H1 (cell line): ENCODE results near the gene ZNF283. TPM values are rescaled to one million over a fixed set of nuclear protein-coding genes. Genes with fewer than 3 reads are reported as not detected.

Experiments
- CTCF ChIA-PET: fragments of 300-600 bp; sonication (Branson Sonifier 250); formaldehyde crosslinking; loops from one replicate; lab custom pipeline; 2021; ENCODE audit not compliant: partially characterized antibody; lab: Charles Lee
- POLR2A ChIA-PET: fragments of 300-600 bp; sonication (Branson Sonifier 250); formaldehyde crosslinking; loops from one replicate; lab custom pipeline; 2021; ENCODE audit warnings: inconsistent platforms; ENCODE audit not compliant: partially characterized antibody; lab: Charles Lee
- DNase-seq, 2 experiments: peaks; one replicate each; pipeline versions ENCODE4 v3.0.0 to v3.0.0-alpha.2; 2010 to 2022; ENCODE audit warnings: low spot score in 2 of 2, low read depth in 1 of 2, mixed read lengths in 1 of 2
- FAIRE-seq: peaks from 2 replicates; lab custom pipeline; 2011; peaks lifted over from hg19 to GRCh38; lab: Jason Lieb, UNC
- H2AFZ ChIP-seq: 2 replicates; pipeline ENCODE4 v1.8.1; 2012; ENCODE audit warnings: low read length, inconsistent platforms
- H2AK5ac ChIP-seq: 2 replicates; pipeline ENCODE4 v1.6.1; 2013; ENCODE audit warnings: low read depth, low read length
- H2BK120ac ChIP-seq: replicated peaks from 2 replicates; pipeline ENCODE3; 2013; ENCODE audit warnings: low read depth, low read length, inconsistent platforms
- H2BK12ac ChIP-seq: 2 replicates; pipeline ENCODE4 v1.6.1; 2013; ENCODE audit warnings: low read depth, low read length
- H2BK15ac ChIP-seq: 2 replicates; pipeline ENCODE4 v1.6.1; 2013; ENCODE audit warnings: low read length
- H2BK20ac ChIP-seq: 2 replicates; pipeline ENCODE4 v1.6.1; 2013; ENCODE audit warnings: low read length
- H2BK5ac ChIP-seq: 2 replicates; pipeline ENCODE4 v1.6.1; 2013; ENCODE audit warnings: low read depth, low read length
- H3K14ac ChIP-seq: 2 replicates; pipeline ENCODE4 v1.6.1; 2013; ENCODE audit warnings: inconsistent platforms; ENCODE audit not compliant: insufficient read length
- H3K18ac ChIP-seq: 2 replicates; pipeline ENCODE4 v1.6.1; 2013; ENCODE audit warnings: low read length; ENCODE audit errors: extremely low read depth
- H3K23ac ChIP-seq: 2 replicates; pipeline ENCODE4 v1.6.1; 2013; ENCODE audit warnings: inconsistent platforms; ENCODE audit not compliant: insufficient read length
- H3K23me2 ChIP-seq: 2 replicates; pipeline ENCODE4 v1.6.1; 2013; ENCODE audit warnings: low read depth, low read length
- H3K27ac ChIP-seq: 2 replicates; pipeline ENCODE4 v1.6.1; 2011; ENCODE audit warnings: low read depth, low read length, inconsistent platforms
- H3K27me3 ChIP-seq, 4 experiments: replicated peaks in 1 of 4; 1 replicate in 1 of 4; 2 replicates in 3 of 4; pipeline versions ENCODE4 v1.6.1 to v1.8.1; 2011 to 2013; ENCODE audit warnings: low read length in 3 of 4, mild to moderate bottlenecking in 3 of 4, inconsistent platforms in 2 of 4, mixed read lengths in 2 of 4, moderate library complexity in 1 of 4; ENCODE audit not compliant: control insufficient read depth in 3 of 4, insufficient read depth in 3 of 4; ENCODE audit errors: extremely low read depth in 1 of 4
- H3K36me3 ChIP-seq, 4 experiments: 2 replicates each; pipeline versions ENCODE4 v1.6.1 to v1.8.1; 2011 to 2013; ENCODE audit warnings: mild to moderate bottlenecking in 4 of 4, low read length in 3 of 4, moderate library complexity in 2 of 4, control low read depth in 1 of 4, inconsistent platforms in 1 of 4; ENCODE audit not compliant: insufficient read depth in 4 of 4, control insufficient read depth in 2 of 4
- H3K4ac ChIP-seq: replicated peaks from 2 replicates; pipeline ENCODE3; 2013; ENCODE audit warnings: low read length, low read depth, mixed read lengths, inconsistent platforms; ENCODE audit not compliant: insufficient read length
- H3K4me1 ChIP-seq, 4 experiments: replicated peaks in 1 of 4; 1 replicate in 1 of 4; 2 replicates in 3 of 4; pipeline versions ENCODE4 v1.6.1 to v1.8.1; 2011 to 2013; ENCODE audit warnings: low read length in 3 of 4, inconsistent platforms in 2 of 4, mixed read lengths in 1 of 4; ENCODE audit not compliant: insufficient read depth in 4 of 4, control insufficient read depth in 3 of 4
- H3K4me2 ChIP-seq, 2 experiments: 2 replicates each; pipeline versions ENCODE4 v1.6.1 to v1.8.1; 2011 to 2013; ENCODE audit warnings: low read depth in 2 of 2, low read length in 2 of 2, control low read depth in 1 of 2, inconsistent platforms in 1 of 2, mild to moderate bottlenecking in 1 of 2; ENCODE audit not compliant: insufficient read depth in 1 of 2
- H3K4me3 ChIP-seq, 4 experiments: fragments of 200-600, 300-600 bp in 1 of 4; sonication (generic), shearing (Covaris generic), sonication (Bioruptor Twin) in 1 of 4; 2 replicates each; pipeline versions ENCODE4 v1.5.1 to v1.8.1; 2011 to 2016; ENCODE audit warnings: low read length in 4 of 4, low read depth in 3 of 4, control low read depth in 2 of 4, inconsistent platforms in 2 of 4, mild to moderate bottlenecking in 2 of 4, mixed read lengths in 1 of 4, moderate library complexity in 1 of 4; ENCODE audit not compliant: insufficient read depth in 2 of 4; ENCODE audit errors: extremely low read depth in 1 of 4
- H3K56ac ChIP-seq: replicated peaks from 2 replicates; pipeline ENCODE3; 2013; ENCODE audit warnings: low read depth, mild to moderate bottlenecking, mixed read lengths, low read length, inconsistent platforms; ENCODE audit not compliant: insufficient read length
- H3K79me1 ChIP-seq: 2 replicates; pipeline ENCODE4 v1.6.1; 2013; ENCODE audit warnings: low read depth, low read length, control low read depth
- H3K79me2 ChIP-seq, 2 experiments: 2 replicates each; pipeline versions ENCODE4 v1.6.1 to v1.8.1; 2012 to 2013; ENCODE audit warnings: low read length in 2 of 2, mild to moderate bottlenecking in 2 of 2, inconsistent platforms in 1 of 2; ENCODE audit not compliant: insufficient read depth in 2 of 2, control insufficient read depth in 1 of 2
- H3K9ac ChIP-seq, 4 experiments: replicated peaks in 1 of 4; 1 replicate in 1 of 4; 2 replicates in 3 of 4; pipeline versions ENCODE4 v1.6.1 to v1.8.1; 2011 to 2013; ENCODE audit warnings: low read depth in 3 of 4, low read length in 3 of 4, control low read depth in 2 of 4, mild to moderate bottlenecking in 2 of 4, moderate library complexity in 2 of 4, inconsistent platforms in 1 of 4; ENCODE audit errors: extremely low read depth in 1 of 4
- H3K9me3 ChIP-seq, 2 experiments: 2 replicates each; pipeline versions ENCODE4 v1.6.1 to v1.8.1; 2012 to 2013; ENCODE audit warnings: mild to moderate bottlenecking in 2 of 2, moderate library complexity in 2 of 2, control low read depth in 1 of 2, inconsistent platforms in 1 of 2, low read depth in 1 of 2, low read length in 1 of 2, mixed read lengths in 1 of 2; ENCODE audit not compliant: insufficient read depth in 2 of 2
- H4K20me1 ChIP-seq, 2 experiments: replicated peaks in 1 of 2; 2 replicates each; pipeline versions ENCODE3 to v1.8.1; 2011 to 2013; ENCODE audit warnings: inconsistent platforms in 2 of 2, low read length in 2 of 2, mild to moderate bottlenecking in 1 of 2; ENCODE audit not compliant: insufficient read depth in 2 of 2, control insufficient read depth in 1 of 2
- H4K5ac ChIP-seq: 2 replicates; pipeline ENCODE4 v1.6.1; 2013; ENCODE audit warnings: low read length, low read depth, mixed read lengths, inconsistent platforms; ENCODE audit not compliant: insufficient read length
- H4K8ac ChIP-seq: 2 replicates; pipeline ENCODE4 v1.8.0; 2013; ENCODE audit warnings: mild to moderate bottlenecking, moderate library complexity, low read length, inconsistent platforms; ENCODE audit not compliant: insufficient read depth; ENCODE audit errors: extremely low read depth
- H4K91ac ChIP-seq: replicated peaks from 2 replicates; pipeline ENCODE3; 2013; ENCODE audit warnings: low read length, mixed read lengths, inconsistent platforms; ENCODE audit not compliant: insufficient read length
- ATF2 ChIP-seq: IDR thresholded peaks from 2 replicates; pipeline ENCODE4 v1.6.1; 2012; ENCODE audit warnings: low read length, inconsistent platforms
- BCL11A ChIP-seq, 2 experiments: IDR thresholded peaks; one replicate each; pipeline ENCODE4 v1.6.1; 2011; ENCODE audit warnings: low read depth in 2 of 2, low read length in 2 of 2, mild to moderate bottlenecking in 2 of 2
- EP300 ChIP-seq, 2 experiments: IDR thresholded peaks; 1 replicate in 1 of 2; 2 replicates in 1 of 2; pipeline ENCODE4 v1.6.1; 2011 to 2012; ENCODE audit warnings: low read depth in 2 of 2, low read length in 2 of 2, mild to moderate bottlenecking in 2 of 2, borderline replicate concordance in 1 of 2, inconsistent platforms in 1 of 2, moderate library complexity in 1 of 2
- KDM1A ChIP-seq: fragments of 200-600, 300-600 bp; sonication (generic); IDR thresholded peaks from 2 replicates; pipeline ENCODE4 v1.7.1; 2016; ENCODE audit warnings: mild to moderate bottlenecking, low read length, borderline replicate concordance
- RXRA ChIP-seq: IDR thresholded peaks from 2 replicates; pipeline ENCODE4 v1.6.1; 2011; ENCODE audit warnings: low read depth, mild to moderate bottlenecking, low read length, moderate library complexity; ENCODE audit not compliant: insufficient read depth
- SIX5 ChIP-seq: IDR thresholded peaks from 2 replicates; pipeline ENCODE4 v1.6.1; 2011; ENCODE audit warnings: mild to moderate bottlenecking, low read depth, low read length
- SUZ12 ChIP-seq: fragments of 200-600 bp; sonication (generic); IDR thresholded peaks from 2 replicates; pipeline ENCODE4 v1.6.1; 2012; ENCODE audit warnings: mild to moderate bottlenecking, inconsistent platforms, low read length, moderate library complexity, mixed read lengths
- TCF12 ChIP-seq: IDR thresholded peaks from 2 replicates; pipeline ENCODE4 v1.6.1; 2011; ENCODE audit warnings: low read depth, mild to moderate bottlenecking, low read length
- TEAD4 ChIP-seq: IDR thresholded peaks from 2 replicates; pipeline ENCODE4 v1.6.1; 2012; ENCODE audit warnings: low read depth, low read length, inconsistent platforms, mixed read lengths
- WGBS, 2 experiments: shearing (Covaris generic) in 1 of 2; methylation state at CpG; one replicate each; pipeline versions ENCODE4 v1.1.6 to v1.1.7; 2013 to 2015; ENCODE audit warnings: low lambda C conversion rate in 2 of 2, mixed read lengths in 2 of 2, inconsistent platforms in 1 of 2, low coverage in 1 of 2, missing lambda C conversion rate in 1 of 2; ENCODE audit not compliant: insufficient replicate concordance in 2 of 2, insufficient coverage in 1 of 2, insufficient read length in 1 of 2; ENCODE audit errors: extremely low coverage in 1 of 2, missing lambda C conversion rate in 1 of 2; 5-methylcytosine and 5-hydroxymethylcytosine counted together
- polyA plus RNA-seq, 7 experiments: library from polyadenylated mRNA; depleted of rRNA in 3 of 7; stranded (reverse) in 5 of 7; unstranded in 2 of 7; fragments of >200 nt in 5 of 7; fragments of 200-250 nt in 2 of 7; gene quantifications; 1 replicate in 5 of 7; 2 replicates in 1 of 7; 4 replicates in 1 of 7; pipeline versions ENCODE4 v1.2.1 to v1.2.3, GENCODE V29; 2011 to 2013; ENCODE audit warnings: missing spikeins in 2 of 7, mixed read lengths in 2 of 7
- total RNA-seq: library from RNA; stranded (reverse); fragmentation: NEBNext Ultra II Directional; extraction: Animal tissue kit (Norgen Biotek cat#: 25700); gene quantifications from 2 replicates; pipeline ENCODE4 v1.2.1, GENCODE V29; 2021

The ZNF283 gene
- total and polyA plus RNA-seq, 2 of the 8 experiments (the other 6 are each of a cell fraction or from before 2014, with no cell fraction given) = 1.1 to 4.3 TPM

GRCh38 chr19:43782689-43783231 lies 44.4 kb upstream of the ZNF283 start:
- Histone ChIP-seq H4K8ac (no peak overlapping the region), H3K79me1 (no peaks in the 10 kb centered on the region; the same call in 1 of the 2 replicates), H3K4ac (no peak overlapping the region), H4K20me1 (peaks cover 0 to 4% of the 10 kb centered on the region in 2 experiments), H3K9ac (no peak overlapping the region), H2BK5ac (peak overlapping the region; percentile 87), H3K9me3 (no peaks in the 10 kb centered on the region), H2BK20ac (no peak overlapping the region), H3K14ac (no peak overlapping the region), H3K79me2 (no peaks in the 10 kb centered on the region), H4K91ac (peak overlapping the region; percentile 87), H3K36me3 (no peaks in the 10 kb centered on the region), H2BK12ac (peak overlapping the region; percentile 84; the same call in 1 of the 2 replicates), H3K4me2 (no peak overlapping the region), H2AFZ (no peak overlapping the region), H3K23me2 (0 out of 2 replicates have a peak, but pooled peaks cover 2% of the 10 kb centered on the region), H3K56ac (no peak overlapping the region), H3K27me3 (no peaks in the 10 kb centered on the region; a peak in 1 of 7 replicates), H3K18ac (peak overlapping the region; percentile 32; the same call in 1 of the 2 replicates), H2AK5ac (0 out of 2 replicates have a peak overlapping the region, but pooled peaks have one; percentile 40), H3K27ac (no peak overlapping the region), H4K5ac (no peak overlapping the region), H3K4me1 (peaks cover 0 to 9% (median 5%) of the 10 kb centered on the region in 4 experiments; a peak in 5 of 7 replicates), H2BK15ac (peak overlapping the region; percentile 75), H3K4me3 (no peak overlapping the region), H2BK120ac (no peak overlapping the region), H3K23ac (no peak overlapping the region)
- DNase-seq (no peak), FAIRE-seq (no peak)
- TF ChIP-seq BCL11A (IDR thresholded peaks at IDR 0.05; ENCODE audit: low read depth in 2 of 2, low read length in 2 of 2) (no peak), TCF12 (no peak), SIX5 (no peak), KDM1A (no peak), SUZ12 (no peak), EP300 (IDR thresholded peaks at IDR 0.05; ENCODE audit: borderline replicate concordance in 1 of 2, low read depth in 2 of 2, low read length in 2 of 2) (no peak), TEAD4 (no peak), ATF2 (no peak), RXRA (no peak)
- CTCF ChIA-PET = interaction anchor here (37.0 kb wide), 1 partner anchor 26 kb away, joined by 703 read pairs; the partner anchor contains the start of gene SMG9
- POLR2A ChIA-PET = no interaction called here
- 87% methylated on average over 19 of the region's 24 CpGs; no CpG with 5 or more reads in 1 of the 2 experiments for WGBS, 2 experiments
